Neural cell (in vitro differentiated cells): ENCODE results near the gene STARD9. TPM values are rescaled to one million over a fixed set of nuclear protein-coding genes. Genes with fewer than 3 reads are reported as not detected.

Experiments
- H2AFZ ChIP-seq: fragments of 200-600, 300-800 bp; sonication (generic), shearing (Covaris generic); 2 replicates; pipeline ENCODE4 v1.6.0; 2014; ENCODE audit warnings: low read depth, mild to moderate bottlenecking, antibody characterized with exemption, low read length, moderate library complexity
- H3F3A ChIP-seq: fragments of 200-600 bp; shearing (Covaris generic); 2 replicates; pipeline ENCODE4 v1.6.1; 2016; ENCODE audit warnings: mild to moderate bottlenecking, moderate library complexity, mixed read lengths, antibody characterized with exemption, low read length; ENCODE audit not compliant: insufficient read depth, poor library complexity, severe bottlenecking
- H3K27ac ChIP-seq: fragments of 200-600, 300-800 bp; sonication (generic), shearing (Covaris generic); 2 replicates; pipeline ENCODE4 v1.5.1; 2014; ENCODE audit warnings: mild to moderate bottlenecking, low read length, moderate library complexity
- H3K27me3 ChIP-seq: fragments of 300-800, 200-600 bp; sonication (generic), shearing (Covaris generic); 2 replicates; pipeline ENCODE4 v1.6.0; 2014; ENCODE audit warnings: mild to moderate bottlenecking, low read depth, low read length, moderate library complexity; ENCODE audit not compliant: insufficient read depth
- H3K36me3 ChIP-seq: fragments of 300-800, 200-600 bp; sonication (generic), shearing (Covaris generic); 2 replicates; pipeline ENCODE4 v1.5.1; 2014; ENCODE audit warnings: mild to moderate bottlenecking, antibody characterized with exemption, low read length, moderate library complexity; ENCODE audit not compliant: insufficient read depth
- H3K4me2 ChIP-seq: fragments of 300-800, 200-600 bp; sonication (generic), shearing (Covaris generic); 2 replicates; pipeline ENCODE4 v1.6.0; 2014; ENCODE audit warnings: mild to moderate bottlenecking, low read length
- H3K4me3 ChIP-seq: fragments of 300-800, 200-600 bp; sonication (generic), shearing (Covaris generic); 2 replicates; pipeline ENCODE4 v1.5.1; 2014; ENCODE audit warnings: mild to moderate bottlenecking, low read length, moderate library complexity
- H3K79me2 ChIP-seq: fragments of 200-600 bp; shearing (Covaris generic); replicated peaks from 2 replicates; pipeline ENCODE4 v1.6.0; 2014; ENCODE audit warnings: mild to moderate bottlenecking, low read length, moderate library complexity; ENCODE audit not compliant: insufficient read depth
- H3K9ac ChIP-seq: fragments of 300-800, 200-600 bp; sonication (generic), shearing (Covaris generic); 2 replicates; pipeline ENCODE4 v1.6.1; 2016; ENCODE audit warnings: mild to moderate bottlenecking, low read length, mixed read lengths
- H3K9me2 ChIP-seq: fragments of 200-600 bp; shearing (Covaris generic); 2 replicates; pipeline ENCODE4 v1.6.1; 2016; ENCODE audit warnings: mild to moderate bottlenecking, low read length, mixed read lengths; ENCODE audit not compliant: insufficient read depth
- H3K9me3 ChIP-seq: fragments of 200-600, 300-800 bp; sonication (generic), shearing (Covaris generic); 2 replicates; pipeline ENCODE4 v1.6.1; 2016; ENCODE audit warnings: mild to moderate bottlenecking, mixed run types, low read length, moderate library complexity, mixed read lengths
- H4K20me1 ChIP-seq: fragments of 200-600 bp; shearing (Covaris generic); 2 replicates; pipeline ENCODE4 v1.6.1; 2016; ENCODE audit warnings: mild to moderate bottlenecking, mixed run types; ENCODE audit not compliant: insufficient read depth
- EP300 ChIP-seq: fragments of 450-650 bp; conservative IDR thresholded peaks from 2 replicates; pipeline ENCODE4 v1.6.1; 2014; ENCODE audit warnings: antibody characterized with exemption, mild to moderate bottlenecking, moderate library complexity; ENCODE audit not compliant: poor library complexity, severe bottlenecking
- EZH2 ChIP-seq: fragments of 200-600, 300-800 bp; shearing (Covaris generic), sonication (generic); IDR thresholded peaks from 2 replicates; pipeline ENCODE4 v1.6.1; 2014; ENCODE audit warnings: antibody characterized with exemption, low read length, borderline replicate concordance, mild to moderate bottlenecking; ENCODE audit not compliant: insufficient read depth, poor library complexity, severe bottlenecking
- MXI1 ChIP-seq: fragments of 450-650 bp; conservative IDR thresholded peaks from 2 replicates; pipeline ENCODE4 v1.6.1; 2014; ENCODE audit warnings: antibody characterized with exemption, mild to moderate bottlenecking; ENCODE audit not compliant: poor library complexity, severe bottlenecking
- POLR2AphosphoS5 ChIP-seq: IDR thresholded peaks from 2 replicates; pipeline ENCODE4 v1.6.1; 2012
- RAD21 ChIP-seq: fragments of 450-650 bp; conservative IDR thresholded peaks from 2 replicates; pipeline ENCODE4 v1.6.1; 2014; ENCODE audit warnings: antibody characterized with exemption, mild to moderate bottlenecking, moderate library complexity
- SMC3 ChIP-seq: fragments of 450-650 bp; conservative IDR thresholded peaks from 2 replicates; pipeline ENCODE4 v1.6.1; 2014; ENCODE audit warnings: antibody characterized with exemption, mild to moderate bottlenecking, moderate library complexity; ENCODE audit not compliant: poor library complexity
- TAF1 ChIP-seq: IDR thresholded peaks from 2 replicates; pipeline ENCODE4 v1.6.1; 2012; ENCODE audit warnings: low read depth
- polyA plus RNA-seq: library from polyadenylated mRNA; depleted of rRNA; stranded (reverse); fragments of >200 nt; gene quantifications from 2 replicates; pipeline ENCODE4 v1.2.3, GENCODE V29; 2014
- TF ChIP-seq, protein P1 (sequence below): IDR thresholded peaks from 2 replicates; pipeline ENCODE4 v1.6.1; 2012; ENCODE audit warnings: borderline replicate concordance
- TF ChIP-seq, protein P2 (sequence below): fragments of 450-650 bp; IDR thresholded peaks from 2 replicates; pipeline ENCODE4 v1.5.1; 2014; ENCODE audit warnings: antibody characterized with exemption, mild to moderate bottlenecking, moderate library complexity; ENCODE audit not compliant: poor library complexity, severe bottlenecking

The STARD9 gene
- polyA plus RNA-seq, 1 donor from 2014 or later: 6.4 TPM

DNA sequence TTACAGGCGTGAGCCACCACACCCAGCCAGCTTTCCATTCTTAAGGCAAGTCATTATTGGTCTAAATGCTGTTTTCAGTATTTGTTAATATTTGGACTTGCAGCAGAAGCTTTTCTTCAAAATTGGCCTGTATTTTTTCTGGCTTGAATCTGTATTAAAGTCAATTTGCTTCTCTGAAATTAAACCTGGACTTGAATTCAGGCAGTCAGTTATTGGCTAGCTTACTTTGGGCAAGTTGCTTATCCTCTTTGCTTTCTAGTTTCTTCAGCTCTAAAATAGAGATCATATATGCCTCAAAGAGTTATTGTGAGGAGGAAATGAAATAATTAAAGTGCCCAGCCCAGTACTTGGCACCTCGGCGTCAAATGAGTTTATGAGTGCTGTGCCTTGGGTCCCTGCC is 17.3 kb downstream of the STARD9 start:
- H3K27ac ChIP-seq: no peak overlapping the region

DNA sequence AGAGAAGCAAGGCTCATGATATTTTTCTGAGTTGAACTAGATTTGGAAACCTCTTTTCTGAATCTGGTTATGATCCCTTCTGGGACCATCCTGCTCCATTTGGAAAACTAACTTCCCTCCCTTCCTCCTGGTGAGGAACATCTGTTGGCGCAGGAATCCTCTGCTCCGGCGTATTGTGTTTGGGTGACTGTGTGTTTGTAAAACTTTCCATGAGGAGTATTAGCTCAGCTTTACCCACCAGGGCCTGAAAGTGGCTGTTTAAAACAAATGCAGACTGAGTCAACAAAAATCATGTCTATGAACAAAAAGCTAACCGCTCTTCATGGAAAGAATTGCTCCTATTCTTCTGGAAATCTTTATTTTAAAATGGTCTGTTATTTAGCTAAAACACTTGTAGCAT is 17.7 kb downstream of the STARD9 start:
- no peaks in the 10 kb centered on the region for H3K9me2 ChIP-seq
- TF ChIP-seq, protein P1, sequence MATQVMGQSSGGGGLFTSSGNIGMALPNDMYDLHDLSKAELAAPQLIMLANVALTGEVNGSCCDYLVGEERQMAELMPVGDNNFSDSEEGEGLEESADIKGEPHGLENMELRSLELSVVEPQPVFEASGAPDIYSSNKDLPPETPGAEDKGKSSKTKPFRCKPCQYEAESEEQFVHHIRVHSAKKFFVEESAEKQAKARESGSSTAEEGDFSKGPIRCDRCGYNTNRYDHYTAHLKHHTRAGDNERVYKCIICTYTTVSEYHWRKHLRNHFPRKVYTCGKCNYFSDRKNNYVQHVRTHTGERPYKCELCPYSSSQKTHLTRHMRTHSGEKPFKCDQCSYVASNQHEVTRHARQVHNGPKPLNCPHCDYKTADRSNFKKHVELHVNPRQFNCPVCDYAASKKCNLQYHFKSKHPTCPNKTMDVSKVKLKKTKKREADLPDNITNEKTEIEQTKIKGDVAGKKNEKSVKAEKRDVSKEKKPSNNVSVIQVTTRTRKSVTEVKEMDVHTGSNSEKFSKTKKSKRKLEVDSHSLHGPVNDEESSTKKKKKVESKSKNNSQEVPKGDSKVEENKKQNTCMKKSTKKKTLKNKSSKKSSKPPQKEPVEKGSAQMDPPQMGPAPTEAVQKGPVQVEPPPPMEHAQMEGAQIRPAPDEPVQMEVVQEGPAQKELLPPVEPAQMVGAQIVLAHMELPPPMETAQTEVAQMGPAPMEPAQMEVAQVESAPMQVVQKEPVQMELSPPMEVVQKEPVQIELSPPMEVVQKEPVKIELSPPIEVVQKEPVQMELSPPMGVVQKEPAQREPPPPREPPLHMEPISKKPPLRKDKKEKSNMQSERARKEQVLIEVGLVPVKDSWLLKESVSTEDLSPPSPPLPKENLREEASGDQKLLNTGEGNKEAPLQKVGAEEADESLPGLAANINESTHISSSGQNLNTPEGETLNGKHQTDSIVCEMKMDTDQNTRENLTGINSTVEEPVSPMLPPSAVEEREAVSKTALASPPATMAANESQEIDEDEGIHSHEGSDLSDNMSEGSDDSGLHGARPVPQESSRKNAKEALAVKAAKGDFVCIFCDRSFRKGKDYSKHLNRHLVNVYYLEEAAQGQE: no peak
- TF ChIP-seq MXI1 (no peak), RAD21 (no peak), SMC3 (no peak), EZH2 (no peak), EP300 (no peak), TAF1 (no peak), POLR2AphosphoS5 (no peak)
- TF ChIP-seq, protein P2, sequence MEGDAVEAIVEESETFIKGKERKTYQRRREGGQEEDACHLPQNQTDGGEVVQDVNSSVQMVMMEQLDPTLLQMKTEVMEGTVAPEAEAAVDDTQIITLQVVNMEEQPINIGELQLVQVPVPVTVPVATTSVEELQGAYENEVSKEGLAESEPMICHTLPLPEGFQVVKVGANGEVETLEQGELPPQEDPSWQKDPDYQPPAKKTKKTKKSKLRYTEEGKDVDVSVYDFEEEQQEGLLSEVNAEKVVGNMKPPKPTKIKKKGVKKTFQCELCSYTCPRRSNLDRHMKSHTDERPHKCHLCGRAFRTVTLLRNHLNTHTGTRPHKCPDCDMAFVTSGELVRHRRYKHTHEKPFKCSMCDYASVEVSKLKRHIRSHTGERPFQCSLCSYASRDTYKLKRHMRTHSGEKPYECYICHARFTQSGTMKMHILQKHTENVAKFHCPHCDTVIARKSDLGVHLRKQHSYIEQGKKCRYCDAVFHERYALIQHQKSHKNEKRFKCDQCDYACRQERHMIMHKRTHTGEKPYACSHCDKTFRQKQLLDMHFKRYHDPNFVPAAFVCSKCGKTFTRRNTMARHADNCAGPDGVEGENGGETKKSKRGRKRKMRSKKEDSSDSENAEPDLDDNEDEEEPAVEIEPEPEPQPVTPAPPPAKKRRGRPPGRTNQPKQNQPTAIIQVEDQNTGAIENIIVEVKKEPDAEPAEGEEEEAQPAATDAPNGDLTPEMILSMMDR: no peak
- no peaks in the 10 kb centered on the region for H3K79me2 ChIP-seq
- H3K9ac ChIP-seq: no peak overlapping the region
- no peaks in the 10 kb centered on the region for H3F3A ChIP-seq
- no peaks in the 10 kb centered on the region for H3K36me3 ChIP-seq
- H3K27ac ChIP-seq: no peak overlapping the region
- H3K4me2 ChIP-seq: no peak overlapping the region
- no peaks in the 10 kb centered on the region for H3K9me3 ChIP-seq
- no peak overlapping the region for H3K4me3 ChIP-seq
- no peaks in the 10 kb centered on the region for H3K27me3 ChIP-seq
- no peaks in the 10 kb centered on the region for H4K20me1 ChIP-seq
- H2AFZ ChIP-seq: no peak overlapping the region

More for the DNA sequence above, 17.3 kb downstream of the STARD9 start:
- H3K9me3 ChIP-seq: no peaks in the 10 kb centered on the region
- H3K9ac ChIP-seq: no peak overlapping the region
- H3F3A ChIP-seq: no peaks in the 10 kb centered on the region
- no peak overlapping the region for H3K4me3 ChIP-seq
- H3K9me2 ChIP-seq: no peaks in the 10 kb centered on the region
- TF ChIP-seq EP300 (no peak), POLR2AphosphoS5 (no peak)
- TF ChIP-seq, protein P2: no peak
- H3K4me2 ChIP-seq: no peak overlapping the region
- no peaks in the 10 kb centered on the region for H3K79me2 ChIP-seq
- no peaks in the 10 kb centered on the region for H4K20me1 ChIP-seq
- H3K36me3 ChIP-seq: no peaks in the 10 kb centered on the region
- no peaks in the 10 kb centered on the region for H3K27me3 ChIP-seq
- H2AFZ ChIP-seq: no peak overlapping the region
